Endothelial cell of umbilical vein (primary cell): ENCODE data around the gene ZNF516. TPM values are rescaled to one million over a fixed set of nuclear protein-coding genes. Genes with fewer than 3 reads are reported as not detected.

Experiments used
- BruUV-seq: library from RNA; stranded (reverse); fragments of 400-500 nt; replicated peaks from 2 replicates; lab custom pipeline; 2021; lab: Mats Ljungman, UMichigan
- CTCF ChIA-PET: fragments of 300-600, 350-600 bp; sonication (Branson Sonifier 250); formaldehyde crosslinking; loops from one replicate; lab custom pipeline; 2021; ENCODE audit warnings: antibody characterized with exemption, inconsistent platforms; lab: Charles Lee
- POLR2A ChIA-PET: fragments of 300-600, 350-600 bp; sonication (Branson Sonifier 250); formaldehyde crosslinking; loops from one replicate; lab custom pipeline; 2021; ENCODE audit warnings: antibody characterized with exemption, inconsistent platforms; lab: Charles Lee
- DNase-seq: peaks from one replicate; pipeline ENCODE4 v3.0.0-alpha.2; 2011; ENCODE audit warnings: low read depth, low spot score
- FAIRE-seq: peaks from 2 replicates; lab custom pipeline; 2011; peaks lifted over from hg19 to GRCh38; lab: Jason Lieb, UNC
- H2AFZ ChIP-seq: 2 replicates; pipeline ENCODE4 v1.6.0; 2012; ENCODE audit warnings: low read depth, low read length, control low read depth, inconsistent platforms
- H3K27ac ChIP-seq: 2 replicates; pipeline ENCODE4 v1.5.1; 2011; ENCODE audit warnings: low read depth, mild to moderate bottlenecking, control low read depth, low read length, moderate library complexity; ENCODE audit not compliant: insufficient read depth
- H3K27me3 ChIP-seq, 2 experiments: 2 replicates each; pipeline versions ENCODE4 v1.6.0 to v1.6.1; 2011; ENCODE audit warnings: low read length in 2 of 2, mixed read lengths in 1 of 2; ENCODE audit not compliant: control insufficient read depth in 2 of 2, insufficient read depth in 2 of 2
- H3K36me3 ChIP-seq, 2 experiments: 2 replicates in 1 of 2; 3 replicates in 1 of 2; pipeline ENCODE4 v1.5.1; 2011; ENCODE audit warnings: low read length in 2 of 2, mild to moderate bottlenecking in 1 of 2, moderate library complexity in 1 of 2; ENCODE audit not compliant: control insufficient read depth in 2 of 2, insufficient read depth in 2 of 2; ENCODE audit errors: extremely low read depth in 1 of 2
- H3K4me1 ChIP-seq: 3 replicates; pipeline ENCODE4 v1.5.1; 2011; ENCODE audit warnings: mild to moderate bottlenecking, low read length; ENCODE audit not compliant: control insufficient read depth, insufficient read depth; ENCODE audit errors: extremely low read depth
- H3K4me2 ChIP-seq: 2 replicates; pipeline ENCODE4 v1.6.1; 2011; ENCODE audit warnings: low read length, control low read depth, mixed read lengths; ENCODE audit not compliant: insufficient read depth
- H3K4me3 ChIP-seq, 3 experiments: fragments of 200-600 bp in 1 of 3; sonication (generic), shearing (Covaris generic) in 1 of 3; replicated peaks in 1 of 3; 2 replicates each; pipeline ENCODE4 v1.5.1; 2011 to 2016; ENCODE audit warnings: control low read depth in 3 of 3, low read length in 3 of 3, mild to moderate bottlenecking in 2 of 3, inconsistent platforms in 1 of 3, low read depth in 1 of 3, moderate library complexity in 1 of 3; ENCODE audit not compliant: insufficient read depth in 1 of 3
- H3K79me2 ChIP-seq: 2 replicates; pipeline ENCODE4 v1.6.0; 2012; ENCODE audit warnings: low read length, inconsistent platforms; ENCODE audit not compliant: control insufficient read depth, insufficient read depth
- H3K9ac ChIP-seq: replicated peaks from 2 replicates; pipeline ENCODE3; 2011; ENCODE audit warnings: low read length, control low read depth; ENCODE audit not compliant: insufficient read depth; ENCODE audit errors: extremely low read depth
- H3K9me1 ChIP-seq: replicated peaks from 3 replicates; pipeline ENCODE4 v1.6.0; 2011; ENCODE audit warnings: mild to moderate bottlenecking, low read length; ENCODE audit not compliant: control insufficient read depth, insufficient read depth; ENCODE audit errors: extremely low read depth
- H3K9me3 ChIP-seq: replicated peaks from 2 replicates; pipeline ENCODE4 v1.5.1; 2012; ENCODE audit warnings: low read length, inconsistent platforms; ENCODE audit not compliant: control insufficient read depth, insufficient read depth
- H4K20me1 ChIP-seq: replicated peaks from 2 replicates; pipeline ENCODE3; 2011; ENCODE audit warnings: mild to moderate bottlenecking, low read length; ENCODE audit not compliant: control insufficient read depth, insufficient read depth; ENCODE audit errors: extremely low read depth
- EZH2 ChIP-seq: IDR thresholded peaks from 2 replicates; pipeline ENCODE4 v1.6.1; 2012; ENCODE audit warnings: borderline replicate concordance, low read depth, mild to moderate bottlenecking, moderate library complexity, low read length, inconsistent platforms; ENCODE audit not compliant: severe bottlenecking
- FOS ChIP-seq: IDR thresholded peaks from 2 replicates; pipeline ENCODE4 v1.6.1; 2011; ENCODE audit warnings: mild to moderate bottlenecking, low read length, moderate library complexity, borderline replicate concordance; ENCODE audit not compliant: insufficient read depth
- GATA2 ChIP-seq: IDR thresholded peaks from 2 replicates; pipeline ENCODE4 v1.7.0; 2011; ENCODE audit warnings: low read depth, mild to moderate bottlenecking, moderate library complexity, mixed read lengths, low read length; ENCODE audit not compliant: insufficient read length, insufficient read depth
- JUN ChIP-seq: IDR thresholded peaks from 2 replicates; pipeline ENCODE4 v1.6.1; 2011; ENCODE audit warnings: borderline replicate concordance, low read depth; ENCODE audit not compliant: insufficient read length, insufficient read depth
- MAX ChIP-seq: IDR thresholded peaks from 2 replicates; pipeline ENCODE4 v1.6.1; 2011; ENCODE audit not compliant: insufficient read depth, insufficient read length
- MYC ChIP-seq: IDR thresholded peaks from one replicate; pipeline ENCODE4 v1.6.1; 2011; ENCODE audit warnings: mild to moderate bottlenecking, low read depth, low read length
- POLR2A ChIP-seq: IDR thresholded peaks from 2 replicates; pipeline ENCODE4 v1.6.1; 2012; ENCODE audit warnings: low read depth, mild to moderate bottlenecking, control low read depth, low read length
- POLR2AphosphoS5 ChIP-seq: IDR thresholded peaks from 2 replicates; pipeline ENCODE4 v1.6.1; 2012; ENCODE audit warnings: low read depth, mild to moderate bottlenecking, control low read depth, low read length, moderate library complexity; ENCODE audit not compliant: insufficient read depth
- dilution Hi-C: fragments of 300-500 bp; cut with MboI; formaldehyde crosslinking; loops from one replicate; pipeline ENCODE4 v1.15.0; 2019; ENCODE audit warnings: low sequenced_read_pairs; ENCODE audit not compliant: extremely low pct_ligation_motif_present
- intact Hi-C: fragments of 100-400 bp; cut with micrococcal nuclease; formaldehyde crosslinking; loops from one replicate; pipeline ENCODE4 v1.10.0; 2022
- polyA plus RNA-seq, 4 experiments: library from polyadenylated mRNA; depleted of rRNA in 3 of 4; stranded (reverse) in 3 of 4; unstranded in 1 of 4; fragments of >200 nt; gene quantifications; 2 replicates each; pipeline versions ENCODE4 v1.2.1 to v1.2.3, GENCODE V29; 2011 to 2012; ENCODE audit warnings: missing spikeins in 1 of 4
- total RNA-seq: library from RNA; stranded (reverse); gene quantifications from 2 replicates; pipeline ENCODE4 v1.2.3, GENCODE V29; 2021
- TF ChIP-seq, protein P1 (sequence below), 2 donors: IDR thresholded peaks; 1 replicate in 1 of 2; 2 replicates in 1 of 2; pipeline ENCODE4 v1.5.1; 2011; ENCODE audit warnings: low read length in 2 of 2, mild to moderate bottlenecking in 2 of 2, moderate library complexity in 2 of 2, control low read depth in 1 of 2, inconsistent platforms in 1 of 2, low read depth in 1 of 2; ENCODE audit not compliant: insufficient read depth in 1 of 2; ENCODE audit errors: extremely low read depth in 1 of 2

ZNF516 gene
- total and polyA plus RNA-seq, 2 donors (not counting 3 experiments of a cell fraction or from before 2014, with no cell fraction given): 3.6 to 19.1 TPM

- H3K9ac ChIP-seq: no peak overlapping the region
- no peaks in the 10 kb centered on the region for H3K9me1 ChIP-seq
- no peaks in the 10 kb centered on the region for H3K79me2 ChIP-seq
- FAIRE-seq (no peak), DNase-seq (no peak)
- H4K20me1 ChIP-seq: no peaks in the 10 kb centered on the region
- TF ChIP-seq JUN (no peak), FOS (no peak), MYC (no peak), POLR2A (no peak), GATA2 (no peak), MAX (no peak), EZH2 (no peak), POLR2AphosphoS5 (no peak)
- TF ChIP-seq, protein P1, sequence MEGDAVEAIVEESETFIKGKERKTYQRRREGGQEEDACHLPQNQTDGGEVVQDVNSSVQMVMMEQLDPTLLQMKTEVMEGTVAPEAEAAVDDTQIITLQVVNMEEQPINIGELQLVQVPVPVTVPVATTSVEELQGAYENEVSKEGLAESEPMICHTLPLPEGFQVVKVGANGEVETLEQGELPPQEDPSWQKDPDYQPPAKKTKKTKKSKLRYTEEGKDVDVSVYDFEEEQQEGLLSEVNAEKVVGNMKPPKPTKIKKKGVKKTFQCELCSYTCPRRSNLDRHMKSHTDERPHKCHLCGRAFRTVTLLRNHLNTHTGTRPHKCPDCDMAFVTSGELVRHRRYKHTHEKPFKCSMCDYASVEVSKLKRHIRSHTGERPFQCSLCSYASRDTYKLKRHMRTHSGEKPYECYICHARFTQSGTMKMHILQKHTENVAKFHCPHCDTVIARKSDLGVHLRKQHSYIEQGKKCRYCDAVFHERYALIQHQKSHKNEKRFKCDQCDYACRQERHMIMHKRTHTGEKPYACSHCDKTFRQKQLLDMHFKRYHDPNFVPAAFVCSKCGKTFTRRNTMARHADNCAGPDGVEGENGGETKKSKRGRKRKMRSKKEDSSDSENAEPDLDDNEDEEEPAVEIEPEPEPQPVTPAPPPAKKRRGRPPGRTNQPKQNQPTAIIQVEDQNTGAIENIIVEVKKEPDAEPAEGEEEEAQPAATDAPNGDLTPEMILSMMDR (IDR thresholded peaks at IDR 0.05; ENCODE audit: extremely low read depth in 1 of 2, insufficient read depth in 1 of 2, low read depth in 1 of 2, low read length in 2 of 2): no peak
- dilution Hi-C loops (no loop called here), intact Hi-C loops (no loop called here)
- no peaks in the 10 kb centered on the region for H3K36me3 ChIP-seq
- ChIA-PET POLR2A (no interaction called here), CTCF (no interaction called here)
- no peaks in the 10 kb centered on the region for H3K9me3 ChIP-seq
- H3K27ac ChIP-seq: no peak overlapping the region
- no peak overlapping the region for H2AFZ ChIP-seq
- H3K4me2 ChIP-seq: no peak overlapping the region
- H3K4me3 ChIP-seq: no peak overlapping the region
- no peaks in the 10 kb centered on the region for H3K4me1 ChIP-seq
- BruUV-seq: no TSS peak
- H3K27me3 ChIP-seq: no peaks in the 10 kb centered on the region
These were observed 117.7 kb downstream of the ZNF516 start for GRCh38 chr18:76377359-76377756.
